Measurements from ENCODE around the gene MFAP4.

DNA sequence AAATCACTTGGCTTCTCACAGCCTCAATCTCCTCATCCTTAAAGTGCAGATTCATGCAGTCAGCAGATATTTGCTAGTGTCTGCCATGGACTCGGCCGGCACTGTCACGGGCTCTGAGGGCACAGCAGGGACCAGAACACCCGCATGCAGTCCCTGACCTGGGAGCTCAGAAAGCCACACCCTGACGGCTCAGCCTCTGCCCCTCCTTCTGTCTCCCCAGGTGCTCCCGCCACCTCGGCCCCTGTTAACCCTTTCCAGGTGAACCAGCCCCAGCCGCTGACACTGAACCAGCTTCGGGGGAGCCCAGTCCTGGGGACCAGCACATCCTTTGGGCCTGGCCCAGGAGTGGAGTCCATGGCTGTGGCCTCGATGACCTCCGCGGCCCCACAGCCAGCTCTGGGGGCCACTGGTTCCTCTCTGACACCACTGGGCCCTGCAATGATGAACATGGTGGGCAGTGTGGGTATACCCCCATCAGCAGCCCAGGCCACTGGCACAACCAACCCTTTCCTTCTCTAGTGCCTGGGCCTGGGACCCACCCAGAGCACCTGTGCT, 53.2 kb downstream of the MFAP4 start:
- no peak for TF ChIP-seq CTCF (IDR thresholded peaks at IDR 0.05)
- no peak for TF ChIP-seq POLR2A (IDR thresholded peaks at IDR 0.05)

Data from lower leg skin (tissue), 3 donors.